DOHH2 (cell line): ENCODE measurements around the gene RERG.

Experiments
- H3F3A ChIP-seq: fragments of 200-600 bp; sonication (generic), shearing (Covaris generic); 2 replicates; pipeline ENCODE4 v1.6.0; 2016; ENCODE audit warnings: antibody characterized with exemption, mild to moderate bottlenecking; ENCODE audit not compliant: control insufficient read depth, insufficient read depth
- H3K27ac ChIP-seq: fragments of 200-600 bp; sonication (generic); 2 replicates; pipeline ENCODE4 v1.5.1; 2014; ENCODE audit warnings: low read depth, mild to moderate bottlenecking, low read length, moderate library complexity
- H3K27me3 ChIP-seq: fragments of 200-600 bp; sonication (generic); 2 replicates; pipeline ENCODE4 v1.6.1; 2014; ENCODE audit warnings: mild to moderate bottlenecking, low read length, mixed read lengths; ENCODE audit not compliant: control insufficient read depth
- H3K36me3 ChIP-seq: fragments of 200-600 bp; sonication (generic); 2 replicates; pipeline ENCODE4 v1.6.1; 2014; ENCODE audit warnings: mild to moderate bottlenecking, low read length, moderate library complexity, mixed read lengths; ENCODE audit not compliant: control insufficient read depth
- H3K4me1 ChIP-seq: fragments of 200-600 bp; sonication (generic); 2 replicates; pipeline ENCODE4 v1.6.1; 2014; ENCODE audit warnings: mild to moderate bottlenecking, low read length, mixed read lengths; ENCODE audit not compliant: control insufficient read depth
- H3K4me2 ChIP-seq: fragments of 200-600 bp; sonication (generic); 2 replicates; pipeline ENCODE4 v1.6.0; 2014; ENCODE audit warnings: mild to moderate bottlenecking, low read length, moderate library complexity
- H3K4me3 ChIP-seq: fragments of 200-600 bp; sonication (generic); 2 replicates; pipeline ENCODE4 v1.5.1; 2014; ENCODE audit warnings: mild to moderate bottlenecking, low read length, mixed read lengths
- H3K79me2 ChIP-seq: fragments of 200-600 bp; sonication (generic); 2 replicates; pipeline ENCODE4 v1.6.1; 2014; ENCODE audit warnings: mild to moderate bottlenecking, low read length, mixed read lengths; ENCODE audit not compliant: control insufficient read depth
- H3K9me2 ChIP-seq: fragments of 200-600 bp; sonication (generic); replicated peaks from 2 replicates; pipeline ENCODE4 v1.6.1; 2014; ENCODE audit warnings: mild to moderate bottlenecking, low read length, mixed read lengths; ENCODE audit not compliant: control insufficient read depth
- H3K9me3 ChIP-seq: fragments of 200-600 bp; sonication (generic); 2 replicates; pipeline ENCODE4 v1.6.1; 2014; ENCODE audit warnings: antibody characterized with exemption, low read length, mixed read lengths; ENCODE audit not compliant: control insufficient read depth, insufficient read depth
- H4K20me1 ChIP-seq: fragments of 200-600 bp; sonication (generic); 2 replicates; pipeline ENCODE4 v1.6.0; 2014; ENCODE audit warnings: low read depth, mild to moderate bottlenecking, antibody characterized with exemption, low read length, moderate library complexity; ENCODE audit not compliant: control insufficient read depth, insufficient read depth
- EZH2phosphoT487 ChIP-seq: fragments of 200-600 bp; sonication (generic); IDR thresholded peaks from 2 replicates; pipeline ENCODE4 v1.6.1; 2017; ENCODE audit warnings: borderline replicate concordance, mild to moderate bottlenecking, antibody characterized with exemption, low read length, moderate library complexity, mixed read lengths
- TF ChIP-seq, protein P1 (sequence below): fragments of 200-600 bp; sonication (generic); IDR thresholded peaks from one replicate; pipeline ENCODE4 v1.5.1; 2014; ENCODE audit warnings: antibody characterized with exemption, mild to moderate bottlenecking, low read depth, low read length; ENCODE audit not compliant: poor library complexity, severe bottlenecking

Gene RERG

DNA sequence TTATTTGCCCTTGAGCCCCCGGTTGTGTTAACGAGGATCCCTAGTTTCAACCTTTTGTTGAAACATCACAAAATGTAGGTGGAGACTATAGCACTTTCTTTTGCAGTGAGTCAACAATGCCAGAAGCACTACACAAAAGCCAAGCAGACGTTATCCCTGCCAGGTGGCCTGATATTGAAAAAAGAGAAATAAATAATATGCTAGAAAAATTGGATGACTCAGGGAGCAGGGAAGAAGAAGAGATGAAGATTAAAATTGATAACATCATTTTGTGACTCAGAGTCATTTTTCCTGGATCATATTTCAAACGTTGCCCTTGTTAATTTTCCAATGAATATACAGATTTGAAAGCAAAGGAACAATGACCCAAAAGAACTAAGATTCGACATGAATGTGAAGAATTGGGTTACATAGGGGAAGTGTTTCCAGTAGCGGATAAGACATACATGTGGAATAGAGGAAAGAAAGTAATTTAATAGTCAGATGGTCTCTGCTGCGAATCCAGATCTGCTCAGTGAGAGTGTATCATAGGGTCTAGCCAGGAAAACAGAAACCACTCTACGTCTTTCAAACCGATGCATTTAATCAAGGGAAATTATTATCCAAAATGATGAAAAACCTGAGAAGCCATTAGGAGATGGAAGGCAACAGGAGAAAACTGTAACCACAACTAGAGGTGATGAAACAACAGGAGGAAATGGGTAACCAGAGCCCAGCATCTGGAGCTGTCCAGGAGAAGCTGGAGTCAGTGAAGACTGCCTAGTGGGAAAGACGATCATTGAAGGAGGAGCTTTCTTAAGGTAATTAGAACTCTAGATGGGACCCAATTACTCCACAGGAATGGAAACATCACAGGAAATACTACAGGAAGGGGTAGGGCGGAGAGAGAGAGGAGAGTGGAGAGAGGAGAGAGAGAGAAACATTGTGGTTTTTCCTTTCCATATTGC lies 57.9 kb downstream of the RERG start:
- H3K79me2 ChIP-seq: no peaks in the 10 kb centered on the region
- H3K9me3 ChIP-seq: no peaks in the 10 kb centered on the region
- no peak overlapping the region for H3K4me3 ChIP-seq
- TF ChIP-seq EZH2phosphoT487: no peak
- TF ChIP-seq, protein P1, sequence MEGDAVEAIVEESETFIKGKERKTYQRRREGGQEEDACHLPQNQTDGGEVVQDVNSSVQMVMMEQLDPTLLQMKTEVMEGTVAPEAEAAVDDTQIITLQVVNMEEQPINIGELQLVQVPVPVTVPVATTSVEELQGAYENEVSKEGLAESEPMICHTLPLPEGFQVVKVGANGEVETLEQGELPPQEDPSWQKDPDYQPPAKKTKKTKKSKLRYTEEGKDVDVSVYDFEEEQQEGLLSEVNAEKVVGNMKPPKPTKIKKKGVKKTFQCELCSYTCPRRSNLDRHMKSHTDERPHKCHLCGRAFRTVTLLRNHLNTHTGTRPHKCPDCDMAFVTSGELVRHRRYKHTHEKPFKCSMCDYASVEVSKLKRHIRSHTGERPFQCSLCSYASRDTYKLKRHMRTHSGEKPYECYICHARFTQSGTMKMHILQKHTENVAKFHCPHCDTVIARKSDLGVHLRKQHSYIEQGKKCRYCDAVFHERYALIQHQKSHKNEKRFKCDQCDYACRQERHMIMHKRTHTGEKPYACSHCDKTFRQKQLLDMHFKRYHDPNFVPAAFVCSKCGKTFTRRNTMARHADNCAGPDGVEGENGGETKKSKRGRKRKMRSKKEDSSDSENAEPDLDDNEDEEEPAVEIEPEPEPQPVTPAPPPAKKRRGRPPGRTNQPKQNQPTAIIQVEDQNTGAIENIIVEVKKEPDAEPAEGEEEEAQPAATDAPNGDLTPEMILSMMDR: no peak
- H3K9me2 ChIP-seq: no peaks in the 10 kb centered on the region
- H3K27ac ChIP-seq: no peak overlapping the region
- H3K4me2 ChIP-seq: no peak overlapping the region
- H4K20me1 ChIP-seq: no peaks in the 10 kb centered on the region
- peaks cover 6% of the 10 kb centered on the region; the same call in 1 of the 2 replicates for H3K27me3 ChIP-seq
- no peaks in the 10 kb centered on the region for H3K4me1 ChIP-seq
- H3F3A ChIP-seq: no peaks in the 10 kb centered on the region
- no peaks in the 10 kb centered on the region for H3K36me3 ChIP-seq

DNA sequence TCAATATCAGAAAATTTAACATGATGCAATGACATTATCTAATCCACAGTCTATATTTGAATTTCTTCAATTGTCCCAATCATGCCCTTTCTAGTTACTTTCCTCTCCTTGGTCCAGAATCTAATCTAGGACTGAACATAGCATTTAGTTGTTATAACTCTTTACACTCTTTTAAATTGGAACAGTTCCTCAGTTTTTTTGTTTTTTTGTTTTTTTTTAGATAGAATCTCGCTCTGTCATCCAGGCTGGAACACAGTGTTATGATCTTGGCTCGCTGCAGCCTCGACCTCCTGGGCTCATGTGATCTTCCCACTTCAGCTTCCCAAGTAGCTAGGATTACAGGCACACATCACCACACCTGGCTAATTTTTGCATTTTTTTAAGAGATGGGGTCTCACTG lies 63.1 kb downstream of the RERG start:
- H3K4me3 ChIP-seq: no peak overlapping the region
- H3K4me1 ChIP-seq: no peaks in the 10 kb centered on the region
- no peaks in the 10 kb centered on the region for H3F3A ChIP-seq
- no peaks in the 10 kb centered on the region for H4K20me1 ChIP-seq
- no peaks in the 10 kb centered on the region for H3K36me3 ChIP-seq
- TF ChIP-seq, protein P1: no peak
- TF ChIP-seq EZH2phosphoT487: no peak
- H3K27ac ChIP-seq: no peak overlapping the region
- H3K9me3 ChIP-seq: no peaks in the 10 kb centered on the region
- no peaks in the 10 kb centered on the region for H3K9me2 ChIP-seq
- H3K79me2 ChIP-seq: no peaks in the 10 kb centered on the region
- H3K27me3 ChIP-seq: peaks cover 14% of the 10 kb centered on the region
- no peak overlapping the region for H3K4me2 ChIP-seq

DNA sequence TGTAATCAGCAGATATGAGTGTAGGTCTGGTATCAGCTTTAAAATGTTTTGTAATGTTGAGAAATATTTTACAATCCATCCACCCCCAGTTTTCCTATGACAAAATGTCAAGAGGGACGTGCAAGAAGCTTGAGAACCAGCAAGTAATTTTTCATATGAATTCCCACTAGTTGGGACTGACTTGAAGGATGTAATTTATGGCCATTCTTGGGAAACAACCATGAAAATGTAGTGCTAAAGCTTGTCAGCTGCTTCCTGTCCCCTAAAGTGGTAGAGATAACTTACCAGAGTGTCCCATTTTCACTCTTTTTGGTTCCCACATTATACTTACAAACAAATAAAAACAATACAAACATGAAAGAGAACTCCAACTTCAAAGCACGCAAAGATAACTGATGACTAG lies 63.9 kb downstream of the RERG start:
- no peak for TF ChIP-seq EZH2phosphoT487
- TF ChIP-seq, protein P1: no peak
- Histone ChIP-seq H3K79me2 (no peaks in the 10 kb centered on the region), H3K9me2 (no peaks in the 10 kb centered on the region), H3K4me1 (no peaks in the 10 kb centered on the region), H3K36me3 (no peaks in the 10 kb centered on the region), H3K4me2 (no peak overlapping the region), H3K27ac (no peak overlapping the region), H3K9me3 (no peaks in the 10 kb centered on the region), H3K27me3 (peaks cover 19% of the 10 kb centered on the region), H3K4me3 (no peak overlapping the region), H3F3A (no peaks in the 10 kb centered on the region), H4K20me1 (no peaks in the 10 kb centered on the region)
